HL-60 (cell line): Measurements from ENCODE around the gene SPTB.

Experiments
- DNase-seq, 2 experiments: peaks; one replicate each; pipeline ENCODE4 v3.0.0-alpha.2; 2010 to 2020; ENCODE audit warnings: low read depth in 1 of 2, low spot score in 1 of 2
- H3K27ac ChIP-seq: fragments of 250-450 bp; sonication (Bioruptor Pico); replicated peaks from 2 replicates; pipeline ENCODE4 v1.5.1; 2020; ENCODE audit warnings: mild to moderate bottlenecking, moderate library complexity
- H3K27me3 ChIP-seq: fragments of 250-450 bp; sonication (Bioruptor Pico); 2 replicates; pipeline ENCODE4 v1.5.1; 2021; ENCODE audit warnings: mild to moderate bottlenecking, moderate library complexity; ENCODE audit not compliant: insufficient read depth, poor library complexity, severe bottlenecking
- H3K4me3 ChIP-seq: replicated peaks from 2 replicates; pipeline ENCODE4 v1.5.1; 2011; ENCODE audit warnings: mild to moderate bottlenecking, control low read depth, low read length; ENCODE audit not compliant: insufficient read depth
- GABPA ChIP-seq: IDR thresholded peaks from 2 replicates; pipeline ENCODE4 v1.6.1; 2012; ENCODE audit warnings: low read depth
- POLR2AphosphoS5 ChIP-seq: IDR thresholded peaks from 2 replicates; pipeline ENCODE4 v1.6.1; 2012; ENCODE audit warnings: low read depth
- SPI1 ChIP-seq: IDR thresholded peaks from 2 replicates; pipeline ENCODE4 v1.6.1; 2012; ENCODE audit warnings: low read depth, mild to moderate bottlenecking, borderline replicate concordance
- TF ChIP-seq, protein P1 (sequence below): IDR thresholded peaks from one replicate; pipeline ENCODE4 v1.5.1; 2011; ENCODE audit warnings: low read length, control low read depth, inconsistent platforms; ENCODE audit not compliant: insufficient read depth
- TF ChIP-seq, protein P2 (sequence below): IDR thresholded peaks from 2 replicates; pipeline ENCODE4 v1.6.1; 2012; ENCODE audit warnings: low read depth; ENCODE audit not compliant: insufficient replicate concordance

Gene SPTB

DNA sequence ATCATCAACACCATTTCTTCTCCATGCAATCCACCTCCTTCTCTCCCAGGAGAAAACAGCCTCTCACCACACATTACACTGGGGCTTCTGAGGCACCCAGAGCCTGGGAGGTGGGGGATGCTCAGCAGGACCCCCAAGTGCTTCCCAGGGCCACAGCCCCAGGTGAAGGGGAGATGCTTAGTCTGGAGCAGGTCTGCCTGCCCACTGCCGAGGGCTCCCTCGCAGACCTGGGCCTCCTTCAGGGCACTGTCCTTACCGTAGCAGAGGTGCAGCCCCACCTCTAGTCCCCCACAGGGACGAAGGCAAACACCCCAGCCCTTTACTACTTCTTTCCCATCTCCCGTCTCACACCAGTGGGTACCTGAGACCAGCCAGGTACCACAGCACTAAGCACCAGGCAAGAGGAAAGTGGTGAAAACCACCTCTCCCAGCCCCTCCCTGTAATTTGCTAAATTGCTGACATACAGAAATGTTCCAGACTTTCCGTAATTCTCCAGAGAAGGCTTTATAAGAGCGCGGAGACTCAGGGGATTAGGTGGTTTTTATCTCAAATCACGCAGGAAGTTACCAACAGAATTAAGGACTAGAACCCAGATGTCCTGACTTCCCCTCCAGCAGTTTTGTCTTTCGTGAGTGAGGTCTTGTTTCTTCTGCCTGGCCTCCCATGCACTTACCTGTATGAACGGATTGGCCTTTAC, 116.5 kb downstream of the SPTB start:
- TF ChIP-seq, protein P1, sequence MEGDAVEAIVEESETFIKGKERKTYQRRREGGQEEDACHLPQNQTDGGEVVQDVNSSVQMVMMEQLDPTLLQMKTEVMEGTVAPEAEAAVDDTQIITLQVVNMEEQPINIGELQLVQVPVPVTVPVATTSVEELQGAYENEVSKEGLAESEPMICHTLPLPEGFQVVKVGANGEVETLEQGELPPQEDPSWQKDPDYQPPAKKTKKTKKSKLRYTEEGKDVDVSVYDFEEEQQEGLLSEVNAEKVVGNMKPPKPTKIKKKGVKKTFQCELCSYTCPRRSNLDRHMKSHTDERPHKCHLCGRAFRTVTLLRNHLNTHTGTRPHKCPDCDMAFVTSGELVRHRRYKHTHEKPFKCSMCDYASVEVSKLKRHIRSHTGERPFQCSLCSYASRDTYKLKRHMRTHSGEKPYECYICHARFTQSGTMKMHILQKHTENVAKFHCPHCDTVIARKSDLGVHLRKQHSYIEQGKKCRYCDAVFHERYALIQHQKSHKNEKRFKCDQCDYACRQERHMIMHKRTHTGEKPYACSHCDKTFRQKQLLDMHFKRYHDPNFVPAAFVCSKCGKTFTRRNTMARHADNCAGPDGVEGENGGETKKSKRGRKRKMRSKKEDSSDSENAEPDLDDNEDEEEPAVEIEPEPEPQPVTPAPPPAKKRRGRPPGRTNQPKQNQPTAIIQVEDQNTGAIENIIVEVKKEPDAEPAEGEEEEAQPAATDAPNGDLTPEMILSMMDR, result no peak
- TF ChIP-seq, protein P2, sequence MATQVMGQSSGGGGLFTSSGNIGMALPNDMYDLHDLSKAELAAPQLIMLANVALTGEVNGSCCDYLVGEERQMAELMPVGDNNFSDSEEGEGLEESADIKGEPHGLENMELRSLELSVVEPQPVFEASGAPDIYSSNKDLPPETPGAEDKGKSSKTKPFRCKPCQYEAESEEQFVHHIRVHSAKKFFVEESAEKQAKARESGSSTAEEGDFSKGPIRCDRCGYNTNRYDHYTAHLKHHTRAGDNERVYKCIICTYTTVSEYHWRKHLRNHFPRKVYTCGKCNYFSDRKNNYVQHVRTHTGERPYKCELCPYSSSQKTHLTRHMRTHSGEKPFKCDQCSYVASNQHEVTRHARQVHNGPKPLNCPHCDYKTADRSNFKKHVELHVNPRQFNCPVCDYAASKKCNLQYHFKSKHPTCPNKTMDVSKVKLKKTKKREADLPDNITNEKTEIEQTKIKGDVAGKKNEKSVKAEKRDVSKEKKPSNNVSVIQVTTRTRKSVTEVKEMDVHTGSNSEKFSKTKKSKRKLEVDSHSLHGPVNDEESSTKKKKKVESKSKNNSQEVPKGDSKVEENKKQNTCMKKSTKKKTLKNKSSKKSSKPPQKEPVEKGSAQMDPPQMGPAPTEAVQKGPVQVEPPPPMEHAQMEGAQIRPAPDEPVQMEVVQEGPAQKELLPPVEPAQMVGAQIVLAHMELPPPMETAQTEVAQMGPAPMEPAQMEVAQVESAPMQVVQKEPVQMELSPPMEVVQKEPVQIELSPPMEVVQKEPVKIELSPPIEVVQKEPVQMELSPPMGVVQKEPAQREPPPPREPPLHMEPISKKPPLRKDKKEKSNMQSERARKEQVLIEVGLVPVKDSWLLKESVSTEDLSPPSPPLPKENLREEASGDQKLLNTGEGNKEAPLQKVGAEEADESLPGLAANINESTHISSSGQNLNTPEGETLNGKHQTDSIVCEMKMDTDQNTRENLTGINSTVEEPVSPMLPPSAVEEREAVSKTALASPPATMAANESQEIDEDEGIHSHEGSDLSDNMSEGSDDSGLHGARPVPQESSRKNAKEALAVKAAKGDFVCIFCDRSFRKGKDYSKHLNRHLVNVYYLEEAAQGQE, result no peak
- DNase-seq, result no peak
- Histone ChIP-seq H3K27ac (no peak overlapping the region), H3K27me3 (no peaks in the 10 kb centered on the region), H3K4me3 (no peak overlapping the region)

DNA sequence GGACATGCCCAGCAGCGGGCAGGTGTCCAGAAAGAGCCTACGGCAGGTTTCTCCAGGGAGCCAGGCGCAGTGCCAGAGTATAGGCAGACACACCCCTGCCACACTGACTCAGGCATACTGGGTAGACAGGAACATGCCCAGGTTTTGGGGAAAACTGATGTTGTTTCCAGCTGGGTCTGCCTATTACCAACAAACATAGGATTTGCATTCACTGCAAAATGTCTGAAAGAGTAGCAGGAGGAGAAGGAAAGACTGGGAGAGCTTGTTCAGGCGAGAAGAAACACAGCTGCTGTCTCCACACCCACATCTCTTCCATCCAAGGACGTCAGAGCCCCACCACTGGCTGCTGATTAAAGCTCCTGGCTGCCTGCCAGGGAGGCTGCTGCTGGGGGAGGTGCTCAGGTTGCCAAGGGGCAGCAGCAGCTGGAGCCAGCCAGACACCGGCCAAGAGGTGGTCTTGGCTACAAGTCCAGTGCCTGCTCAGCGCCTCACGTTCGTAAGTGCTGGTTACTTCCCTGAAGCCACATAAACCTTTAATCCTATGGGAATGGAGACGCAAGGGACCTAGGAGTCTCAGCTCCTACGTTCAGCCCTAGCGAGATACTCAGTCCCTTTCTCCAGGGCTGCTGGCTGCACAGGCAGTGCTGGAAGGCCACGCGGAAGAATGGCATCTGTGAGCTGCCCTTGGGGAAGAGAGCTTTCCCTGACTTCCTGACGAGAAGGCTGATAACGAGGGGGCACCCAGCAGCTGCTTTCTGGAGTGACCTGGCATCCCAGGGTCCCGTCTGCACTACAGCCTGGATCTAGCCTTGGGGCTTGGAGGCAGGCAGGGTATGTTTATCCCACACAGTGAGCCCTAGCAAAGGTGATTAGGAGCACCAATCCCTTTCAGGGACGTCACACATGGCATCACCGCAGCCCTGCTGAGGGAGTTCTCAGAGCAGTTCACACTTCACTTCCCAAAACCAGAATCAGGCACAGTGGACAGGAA, 117.4 kb downstream of the SPTB start:
- no peak for DNase-seq
- H3K27me3 ChIP-seq, result no peaks in the 10 kb centered on the region
- H3K27ac ChIP-seq, result no peak overlapping the region
- no peak for TF ChIP-seq SPI1
- no peak overlapping the region for H3K4me3 ChIP-seq

DNA sequence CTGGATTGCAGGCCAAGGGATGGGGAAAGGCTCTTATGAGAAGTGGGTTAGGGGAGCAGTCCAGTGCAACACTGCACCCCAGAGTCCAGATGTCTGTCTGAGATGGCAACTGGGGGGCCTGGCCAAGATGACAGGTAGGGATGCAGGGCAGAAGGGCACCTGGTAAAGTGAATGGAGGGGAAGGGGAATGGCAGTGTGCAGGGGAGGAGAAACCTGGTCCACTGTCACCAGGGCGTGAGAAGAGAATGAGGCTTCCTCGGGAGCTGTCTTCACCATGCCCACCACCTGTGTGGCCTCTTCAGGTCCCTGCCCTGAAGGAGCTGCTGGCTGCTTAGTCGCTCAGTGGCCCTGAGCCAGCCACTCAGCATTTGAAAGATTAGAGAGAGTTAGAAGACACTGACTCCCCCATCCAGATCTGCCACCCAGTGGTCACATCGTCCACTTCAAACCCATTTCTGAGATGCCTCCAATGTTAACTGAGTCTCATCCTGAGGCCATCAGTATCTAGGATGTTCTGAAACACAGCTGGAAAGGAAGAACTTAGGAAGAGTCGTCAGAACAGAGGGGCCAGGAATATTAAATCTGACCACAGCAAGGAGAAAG, 118.2 kb downstream of the SPTB start:
- H3K4me3 ChIP-seq, result no peak overlapping the region
- no peak for TF ChIP-seq GABPA
- no peak for TF ChIP-seq POLR2AphosphoS5
- TF ChIP-seq, protein P2, result no peak
- no peak for TF ChIP-seq SPI1
- TF ChIP-seq, protein P1, result no peak
- no peak for DNase-seq
- H3K27ac ChIP-seq, result no peak overlapping the region
- H3K27me3 ChIP-seq, result no peaks in the 10 kb centered on the region

DNA sequence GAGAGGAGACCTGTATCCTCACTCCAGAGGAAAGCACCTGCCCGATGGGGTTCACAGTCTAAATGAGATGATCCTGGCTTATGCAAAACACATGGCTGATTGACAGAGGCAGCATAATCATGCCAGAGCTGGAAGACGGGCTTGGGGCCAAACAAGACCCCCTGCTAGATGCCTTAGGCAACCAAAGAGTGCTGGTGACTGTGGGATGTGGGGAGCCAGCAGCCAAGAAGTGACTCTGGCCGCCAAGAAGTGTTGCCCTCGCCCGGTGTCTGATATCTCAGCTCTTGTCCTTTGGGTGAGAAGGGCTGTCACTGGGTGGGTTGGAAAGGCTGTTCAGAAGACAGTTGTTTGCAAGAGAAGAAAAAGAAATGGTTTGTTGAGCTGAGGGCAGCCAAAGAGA, 118.8 kb downstream of the SPTB start:
- no peaks in the 10 kb centered on the region for H3K27me3 ChIP-seq
- TF ChIP-seq GABPA (no peak), SPI1 (no peak), POLR2AphosphoS5 (no peak)
- TF ChIP-seq, protein P2, result no peak
- TF ChIP-seq, protein P1, result no peak
- no peak for DNase-seq
- H3K4me3 ChIP-seq, result no peak overlapping the region
- no peak overlapping the region for H3K27ac ChIP-seq
